ENCODE results near the gene PBLD.

DNA sequence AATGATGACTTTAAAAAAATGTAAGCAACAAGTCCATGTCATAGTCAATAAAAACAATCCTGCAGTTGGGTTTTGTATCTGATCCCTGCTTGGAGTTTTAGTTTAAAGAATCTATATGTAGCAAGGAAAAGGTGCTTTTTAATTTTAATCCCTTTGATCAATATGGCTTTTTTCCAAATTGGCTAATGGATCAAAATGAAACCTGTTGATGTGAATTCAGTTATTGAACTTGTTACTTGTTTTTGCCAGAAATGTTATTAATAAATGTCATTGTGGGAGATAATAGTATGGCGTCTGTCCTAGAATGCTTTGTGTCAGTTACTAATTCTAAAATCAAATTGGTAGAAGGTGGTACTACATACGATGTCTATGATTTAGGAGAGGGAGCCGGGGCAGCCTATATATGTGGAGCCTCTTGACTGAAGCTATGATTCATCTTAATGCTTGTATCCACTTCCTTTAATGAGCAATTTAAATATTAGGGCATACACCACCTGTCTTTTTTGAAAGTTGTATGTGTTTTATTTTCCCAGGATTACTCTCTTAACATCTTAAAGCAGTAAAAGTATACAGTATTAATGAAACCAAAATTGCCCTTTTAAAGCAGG lies 10.3 kb upstream of the PBLD start:
- TF ChIP-seq, protein P1, sequence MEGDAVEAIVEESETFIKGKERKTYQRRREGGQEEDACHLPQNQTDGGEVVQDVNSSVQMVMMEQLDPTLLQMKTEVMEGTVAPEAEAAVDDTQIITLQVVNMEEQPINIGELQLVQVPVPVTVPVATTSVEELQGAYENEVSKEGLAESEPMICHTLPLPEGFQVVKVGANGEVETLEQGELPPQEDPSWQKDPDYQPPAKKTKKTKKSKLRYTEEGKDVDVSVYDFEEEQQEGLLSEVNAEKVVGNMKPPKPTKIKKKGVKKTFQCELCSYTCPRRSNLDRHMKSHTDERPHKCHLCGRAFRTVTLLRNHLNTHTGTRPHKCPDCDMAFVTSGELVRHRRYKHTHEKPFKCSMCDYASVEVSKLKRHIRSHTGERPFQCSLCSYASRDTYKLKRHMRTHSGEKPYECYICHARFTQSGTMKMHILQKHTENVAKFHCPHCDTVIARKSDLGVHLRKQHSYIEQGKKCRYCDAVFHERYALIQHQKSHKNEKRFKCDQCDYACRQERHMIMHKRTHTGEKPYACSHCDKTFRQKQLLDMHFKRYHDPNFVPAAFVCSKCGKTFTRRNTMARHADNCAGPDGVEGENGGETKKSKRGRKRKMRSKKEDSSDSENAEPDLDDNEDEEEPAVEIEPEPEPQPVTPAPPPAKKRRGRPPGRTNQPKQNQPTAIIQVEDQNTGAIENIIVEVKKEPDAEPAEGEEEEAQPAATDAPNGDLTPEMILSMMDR (IDR thresholded peaks at IDR 0.05) = no peak
- TF ChIP-seq POLR2AphosphoS5 (IDR thresholded peaks at IDR 0.05) (no peak), EP300 (IDR thresholded peaks at IDR 0.05) (no peak), POLR2A (IDR thresholded peaks at IDR 0.05) (no peak)

All from gastroesophageal sphincter (tissue), 3 donors.